Smooth muscle cell (in vitro differentiated cells): Measurements from ENCODE around the gene GAREM1. TPM values are rescaled to one million over a fixed set of nuclear protein-coding genes. Genes with fewer than 3 reads are reported as not detected.
A peak's percentile ranks its signal among the peaks of the same experiment; 100 is the strongest.

Source experiments
- DNase-seq: peaks from one replicate; lab custom pipeline; 2025; ENCODE audit not compliant: unreplicated experiment; lab: John Stamatoyannopoulos, UW
- H2AFZ ChIP-seq: fragments of 200-600 bp; sonication (generic); 2 replicates; pipeline ENCODE4 v1.6.0; 2016; ENCODE audit warnings: antibody characterized with exemption, low read depth, mild to moderate bottlenecking
- H3F3A ChIP-seq: fragments of 200-600 bp; sonication (generic); 2 replicates; pipeline ENCODE4 v1.6.0; 2017; ENCODE audit warnings: antibody characterized with exemption, low read depth
- H3K27ac ChIP-seq: fragments of 200-600 bp; sonication (generic); 2 replicates; pipeline ENCODE4 v1.5.1; 2016; ENCODE audit warnings: low read depth, mild to moderate bottlenecking
- H3K27me3 ChIP-seq: fragments of 200-600 bp; sonication (generic); 2 replicates; pipeline ENCODE4 v1.6.1; 2016; ENCODE audit warnings: low read depth, mild to moderate bottlenecking
- H3K36me3 ChIP-seq: fragments of 200-600 bp; sonication (generic); 2 replicates; pipeline ENCODE4 v1.5.1; 2016; ENCODE audit warnings: low read depth
- H3K4me1 ChIP-seq: fragments of 200-600 bp; sonication (generic); 2 replicates; pipeline ENCODE4 v1.5.1; 2016; ENCODE audit warnings: low read depth
- H3K4me2 ChIP-seq: fragments of 200-600 bp; sonication (generic); 2 replicates; pipeline ENCODE4 v1.6.0; 2016; ENCODE audit warnings: mild to moderate bottlenecking
- H3K4me3 ChIP-seq: fragments of 200-600 bp; sonication (generic); 2 replicates; pipeline ENCODE4 v1.5.1; 2016; ENCODE audit warnings: mild to moderate bottlenecking
- H3K79me2 ChIP-seq: fragments of 200-600 bp; sonication (generic); 2 replicates; pipeline ENCODE4 v1.6.0; 2016; ENCODE audit warnings: low read depth, mild to moderate bottlenecking
- H3K9ac ChIP-seq: fragments of 200-600 bp; sonication (generic); 2 replicates; pipeline ENCODE4 v1.6.0; 2016; ENCODE audit warnings: low read depth
- H3K9me3 ChIP-seq: fragments of 200-600 bp; sonication (generic); replicated peaks from 2 replicates; pipeline ENCODE4 v1.5.1; 2016; ENCODE audit warnings: low read depth
- H4K20me1 ChIP-seq: fragments of 200-600 bp; sonication (generic); 2 replicates; pipeline ENCODE4 v1.6.0; 2016; ENCODE audit warnings: low read depth
- CTCF ChIP-seq: fragments of 200-600 bp; sonication (generic); IDR thresholded peaks from 2 replicates; pipeline ENCODE4 v1.5.1; 2017; ENCODE audit warnings: borderline replicate concordance, mild to moderate bottlenecking, antibody characterized with exemption; ENCODE audit not compliant: insufficient read depth, poor library complexity, severe bottlenecking
- WGBS: methylation state at CpG from one replicate; pipeline ENCODE4 v1.1.7; 2016; ENCODE audit warnings: low lambda C conversion rate; 5-methylcytosine and 5-hydroxymethylcytosine counted together
- polyA plus RNA-seq: library from polyadenylated mRNA; unstranded; fragments of >200 nt; fragmentation: Nextera tagmentation; extraction: Ambion mirVana; gene quantifications from 2 replicates; pipeline ENCODE4 v1.2.1, GENCODE V29; 2016
- total RNA-seq: library from RNA; depleted of rRNA; stranded (reverse); fragments of >200 nt; gene quantifications from 2 replicates; pipeline ENCODE4 v1.2.3, GENCODE V29; 2014

The GAREM1 gene
- total and polyA plus RNA-seq, 2 experiments from 2014 or later: 0.33 to 13.4 TPM

GRCh38 chr18:32468147-32468845, 2.4 kb downstream of the GAREM1 start:
- WGBS: 73% methylated on average over 3 of the region's 3 CpGs
- Histone ChIP-seq H3K79me2 (no peaks in the 10 kb centered on the region), H3K27ac (no peak overlapping the region), H3K4me3 (peak overlapping the region; percentile 71), H3K4me2 (no peak overlapping the region), H3K4me1 (peaks cover 14% of the 10 kb centered on the region), H3K9ac (no peak overlapping the region), H3K36me3 (no peaks in the 10 kb centered on the region), H3K27me3 (peaks cover 21% of the 10 kb centered on the region), H3F3A (no peaks in the 10 kb centered on the region), H4K20me1 (no peaks in the 10 kb centered on the region), H3K9me3 (no peaks in the 10 kb centered on the region), H2AFZ (no peak overlapping the region)
- TF ChIP-seq CTCF: no peak
- no peak for DNase-seq

- Histone ChIP-seq H3K4me2 (peak overlapping the region; percentile 20), H3K9me3 (no peaks in the 10 kb centered on the region), H3K4me1 (no peaks in the 10 kb centered on the region), H3K79me2 (no peaks in the 10 kb centered on the region), H3K27ac (no peak overlapping the region), H3K36me3 (no peaks in the 10 kb centered on the region), H2AFZ (no peak overlapping the region), H3F3A (no peaks in the 10 kb centered on the region), H4K20me1 (no peaks in the 10 kb centered on the region), H3K27me3 (no peaks in the 10 kb centered on the region), H3K4me3 (no peak overlapping the region), H3K9ac (no peak overlapping the region)
- 23% methylated on average over 2 of the region's 2 CpGs for WGBS
- DNase-seq: no peak
- TF ChIP-seq CTCF: peak; percentile 11
Observed at GRCh38 chr18:32461709-32462272, 8.9 kb downstream of the GAREM1 start.

- Histone ChIP-seq H2AFZ (no peak overlapping the region), H3K27ac (no peak overlapping the region), H3K36me3 (no peaks in the 10 kb centered on the region), H4K20me1 (no peaks in the 10 kb centered on the region), H3K79me2 (no peaks in the 10 kb centered on the region), H3K27me3 (no peaks in the 10 kb centered on the region), H3F3A (no peaks in the 10 kb centered on the region), H3K9ac (no peak overlapping the region), H3K4me1 (no peaks in the 10 kb centered on the region), H3K4me3 (no peak overlapping the region), H3K9me3 (no peaks in the 10 kb centered on the region), H3K4me2 (no peak overlapping the region)
- TF ChIP-seq CTCF: no peak
- DNase-seq: no peak
- 87% methylated on average over 4 of the region's 4 CpGs for WGBS
Observed at GRCh38 chr18:32460171-32460731, 10.4 kb downstream of the GAREM1 start.
